ENCODE results near the gene MYBPC1. TPM values are rescaled to one million over a fixed set of nuclear protein-coding genes. Genes with fewer than 3 reads are reported as not detected.

The MYBPC1 gene
- total RNA-seq, 2 donors from 2014 or later = 171 to 302 TPM

GRCh38 chr12:101714877-101715444, 120.2 kb downstream of the MYBPC1 start:
- no peaks in the 10 kb centered on the region for H3K36me3 ChIP-seq
- H3K4me3 ChIP-seq = no peak overlapping the region
- H3K27ac ChIP-seq = no peak overlapping the region
- no peaks in the 10 kb centered on the region for H3K27me3 ChIP-seq (replicated peaks; ENCODE audit: insufficient read depth)
- WGBS = 67% methylated on average over 3 of the region's 3 CpGs
- no peaks in the 10 kb centered on the region for H3K4me1 ChIP-seq (replicated peaks)
- intact Hi-C loops (cut with DNase I) = no loop called here
- TF ChIP-seq POLR2A (IDR thresholded peaks at IDR 0.05) (no peak), POLR2AphosphoS5 (IDR thresholded peaks at IDR 0.05) (no peak)
- TF ChIP-seq, protein P1, sequence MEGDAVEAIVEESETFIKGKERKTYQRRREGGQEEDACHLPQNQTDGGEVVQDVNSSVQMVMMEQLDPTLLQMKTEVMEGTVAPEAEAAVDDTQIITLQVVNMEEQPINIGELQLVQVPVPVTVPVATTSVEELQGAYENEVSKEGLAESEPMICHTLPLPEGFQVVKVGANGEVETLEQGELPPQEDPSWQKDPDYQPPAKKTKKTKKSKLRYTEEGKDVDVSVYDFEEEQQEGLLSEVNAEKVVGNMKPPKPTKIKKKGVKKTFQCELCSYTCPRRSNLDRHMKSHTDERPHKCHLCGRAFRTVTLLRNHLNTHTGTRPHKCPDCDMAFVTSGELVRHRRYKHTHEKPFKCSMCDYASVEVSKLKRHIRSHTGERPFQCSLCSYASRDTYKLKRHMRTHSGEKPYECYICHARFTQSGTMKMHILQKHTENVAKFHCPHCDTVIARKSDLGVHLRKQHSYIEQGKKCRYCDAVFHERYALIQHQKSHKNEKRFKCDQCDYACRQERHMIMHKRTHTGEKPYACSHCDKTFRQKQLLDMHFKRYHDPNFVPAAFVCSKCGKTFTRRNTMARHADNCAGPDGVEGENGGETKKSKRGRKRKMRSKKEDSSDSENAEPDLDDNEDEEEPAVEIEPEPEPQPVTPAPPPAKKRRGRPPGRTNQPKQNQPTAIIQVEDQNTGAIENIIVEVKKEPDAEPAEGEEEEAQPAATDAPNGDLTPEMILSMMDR (IDR thresholded peaks at IDR 0.05) = no peak
- no peaks in the 10 kb centered on the region for H3K9me3 ChIP-seq
- no peak for DNase-seq (ENCODE audit: low spot score)

DNA sequence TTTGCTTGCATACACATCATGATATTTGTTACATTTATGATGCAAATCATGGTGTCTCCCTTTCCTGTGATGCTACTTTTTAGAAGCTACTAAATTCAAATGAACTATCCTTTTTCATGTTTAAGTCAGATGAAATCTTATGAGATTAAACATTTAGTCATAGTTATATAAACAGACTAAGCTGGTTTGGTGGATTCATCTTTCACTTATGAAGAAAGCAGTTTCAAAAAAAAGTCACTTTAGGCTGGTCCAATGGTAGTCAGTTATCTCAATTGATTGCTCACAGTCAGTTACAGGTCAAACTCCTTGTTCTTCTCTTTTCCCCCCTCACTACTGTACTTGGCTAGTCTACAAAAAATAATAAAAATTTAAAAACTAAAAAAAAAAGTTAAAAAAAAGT, 124.8 kb downstream of the MYBPC1 start:
- H3K27ac ChIP-seq = no peak overlapping the region
- intact Hi-C loops (cut with DNase I) = no loop called here
- DNase-seq (ENCODE audit: low spot score) = no peak
- H3K4me3 ChIP-seq = no peak overlapping the region
- H3K9me3 ChIP-seq = no peaks in the 10 kb centered on the region
- H3K36me3 ChIP-seq = no peaks in the 10 kb centered on the region
- H3K4me1 ChIP-seq (replicated peaks) = no peaks in the 10 kb centered on the region
- TF ChIP-seq POLR2A (IDR thresholded peaks at IDR 0.05) (no peak), POLR2AphosphoS5 (IDR thresholded peaks at IDR 0.05) (no peak)
- TF ChIP-seq, protein P1 (IDR thresholded peaks at IDR 0.05) = no peak
- H3K27me3 ChIP-seq (replicated peaks; ENCODE audit: insufficient read depth) = no peaks in the 10 kb centered on the region

DNA sequence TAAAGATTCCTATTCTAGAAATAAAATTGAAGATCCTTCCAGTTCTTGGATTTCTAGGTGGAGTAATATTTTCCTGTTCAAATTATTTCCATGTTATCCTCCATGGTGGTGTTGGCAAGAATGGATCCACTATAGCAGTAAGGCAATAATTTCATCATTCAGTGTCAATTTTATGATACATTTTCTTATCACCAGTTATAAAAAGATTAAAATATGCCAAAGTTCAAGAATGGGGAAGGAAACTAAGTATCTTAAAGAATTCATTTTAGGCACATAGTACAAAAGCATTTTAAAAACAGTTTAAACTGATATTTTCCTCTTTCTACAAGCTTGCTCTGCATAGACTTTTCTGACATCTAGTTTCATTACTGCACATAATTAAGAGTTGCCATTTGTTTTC, 125.3 kb downstream of the MYBPC1 start:
- Histone ChIP-seq H3K4me3 (no peak overlapping the region), H3K9me3 (no peaks in the 10 kb centered on the region), H3K36me3 (no peaks in the 10 kb centered on the region), H3K27me3 (replicated peaks; ENCODE audit: insufficient read depth) (no peaks in the 10 kb centered on the region), H3K4me1 (replicated peaks) (no peaks in the 10 kb centered on the region), H3K27ac (no peak overlapping the region)
- TF ChIP-seq POLR2AphosphoS5 (IDR thresholded peaks at IDR 0.05) = no peak
- intact Hi-C loops (cut with DNase I) = no loop called here
- no peak for DNase-seq (ENCODE audit: low spot score)

- H3K27me3 ChIP-seq (replicated peaks; ENCODE audit: insufficient read depth) = no peaks in the 10 kb centered on the region
- no peak for TF ChIP-seq POLR2AphosphoS5 (IDR thresholded peaks at IDR 0.05)
- 99% methylated on average over 4 of the region's 4 CpGs for WGBS
- peaks cover 0 to 2% of the 10 kb centered on the region in 2 donors for H3K36me3 ChIP-seq
- H3K9me3 ChIP-seq = no peaks in the 10 kb centered on the region
- no peak for DNase-seq (ENCODE audit: low spot score)
- intact Hi-C loops (cut with DNase I) = no loop called here
- no peaks in the 10 kb centered on the region for H3K4me1 ChIP-seq (replicated peaks)
- H3K27ac ChIP-seq = no peak overlapping the region
- no peak overlapping the region for H3K4me3 ChIP-seq
Observed at GRCh38 chr12:101722392-101722791, 127.6 kb downstream of the MYBPC1 start.

DNA sequence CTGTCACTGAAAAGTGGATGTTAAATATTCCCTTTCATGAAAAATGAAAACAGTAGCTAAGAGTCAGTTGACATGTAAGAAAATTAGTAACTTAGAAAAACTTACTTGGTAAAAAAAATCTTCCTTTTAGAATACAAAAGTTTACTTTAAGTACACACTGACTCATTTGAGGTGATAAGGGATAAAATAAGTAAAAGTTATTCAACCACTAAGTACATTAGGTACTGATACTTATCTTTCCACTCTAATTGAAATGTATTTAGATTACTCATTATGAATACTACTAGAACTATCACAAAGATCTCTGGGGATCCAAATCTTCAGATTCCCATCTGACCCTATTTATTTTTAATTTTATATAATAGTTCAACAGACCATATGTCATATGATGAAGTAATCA, 132.3 kb downstream of the MYBPC1 start:
- H3K4me1 ChIP-seq (replicated peaks) = no peaks in the 10 kb centered on the region
- H3K27me3 ChIP-seq (replicated peaks; ENCODE audit: insufficient read depth) = no peaks in the 10 kb centered on the region
- intact Hi-C loops (cut with DNase I) = no loop called here
- H3K27ac ChIP-seq = no peak overlapping the region
- H3K36me3 ChIP-seq = peaks cover 0 to 2% of the 10 kb centered on the region in 2 donors
- no peak overlapping the region for H3K4me3 ChIP-seq
- TF ChIP-seq, protein P1 (IDR thresholded peaks at IDR 0.05) = no peak
- no peak for TF ChIP-seq POLR2AphosphoS5 (IDR thresholded peaks at IDR 0.05)
- TF ChIP-seq POLR2A (IDR thresholded peaks at IDR 0.05) = no peak
- no peaks in the 10 kb centered on the region for H3K9me3 ChIP-seq
- DNase-seq (ENCODE audit: low spot score) = no peak

DNA sequence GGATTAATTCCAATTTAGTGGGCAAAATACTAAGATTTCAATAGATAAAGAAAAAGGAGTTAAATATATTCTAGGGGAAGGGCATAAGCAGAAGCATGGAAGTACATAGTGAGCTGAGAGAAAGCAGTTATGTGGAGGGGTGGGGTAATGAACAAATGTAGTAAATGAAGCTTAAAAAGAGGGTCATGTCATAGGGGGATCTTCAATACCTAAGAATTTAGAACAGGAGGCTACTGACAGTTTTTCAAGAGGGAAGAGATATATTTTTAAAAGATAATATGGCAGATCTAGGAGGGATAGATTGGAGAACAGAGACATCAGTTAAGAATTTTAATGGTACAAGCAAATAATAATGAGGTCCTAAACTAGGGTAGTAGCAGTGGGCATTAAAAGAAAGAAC, 135.1 kb downstream of the MYBPC1 start:
- TF ChIP-seq POLR2A (IDR thresholded peaks at IDR 0.05) (no peak), POLR2AphosphoS5 (IDR thresholded peaks at IDR 0.05) (no peak)
- TF ChIP-seq, protein P1 (IDR thresholded peaks at IDR 0.05) = no peak
- H3K4me1 ChIP-seq (replicated peaks) = no peaks in the 10 kb centered on the region
- H3K27me3 ChIP-seq (replicated peaks; ENCODE audit: insufficient read depth) = no peaks in the 10 kb centered on the region
- intact Hi-C loops (cut with DNase I) = no loop called here
- H3K4me3 ChIP-seq = no peak overlapping the region
- H3K27ac ChIP-seq = no peak overlapping the region
- H3K36me3 ChIP-seq = peaks cover 0 to 2% of the 10 kb centered on the region in 2 donors
- DNase-seq (ENCODE audit: low spot score) = no peak
- no peaks in the 10 kb centered on the region for H3K9me3 ChIP-seq

Data from prostate gland (tissue), 2 donors.